Ovary (tissue), 3 donors: Measurements from ENCODE around the gene ADO.

ENCODE experiments used
- EP300 ChIP-seq: sonication (generic); formaldehyde crosslinking; IDR thresholded peaks from one replicate; pipeline ENCODE4 v1.6.1; 2017; ENCODE audit warnings: antibody characterized with exemption
- TF ChIP-seq, protein P1 (sequence below), 3 donors: fragments of 450-650 bp in 2 of 3; fragments of 200-600 bp in 1 of 3; IDR thresholded peaks; one replicate each; pipeline versions ENCODE4 v1.5.1 to v1.8.0; 2016 to 2022; ENCODE audit warnings: antibody characterized with exemption in 3 of 3, mild to moderate bottlenecking in 1 of 3
- donor health status: DM: no; HTN: no; CAD: no.

DNA sequence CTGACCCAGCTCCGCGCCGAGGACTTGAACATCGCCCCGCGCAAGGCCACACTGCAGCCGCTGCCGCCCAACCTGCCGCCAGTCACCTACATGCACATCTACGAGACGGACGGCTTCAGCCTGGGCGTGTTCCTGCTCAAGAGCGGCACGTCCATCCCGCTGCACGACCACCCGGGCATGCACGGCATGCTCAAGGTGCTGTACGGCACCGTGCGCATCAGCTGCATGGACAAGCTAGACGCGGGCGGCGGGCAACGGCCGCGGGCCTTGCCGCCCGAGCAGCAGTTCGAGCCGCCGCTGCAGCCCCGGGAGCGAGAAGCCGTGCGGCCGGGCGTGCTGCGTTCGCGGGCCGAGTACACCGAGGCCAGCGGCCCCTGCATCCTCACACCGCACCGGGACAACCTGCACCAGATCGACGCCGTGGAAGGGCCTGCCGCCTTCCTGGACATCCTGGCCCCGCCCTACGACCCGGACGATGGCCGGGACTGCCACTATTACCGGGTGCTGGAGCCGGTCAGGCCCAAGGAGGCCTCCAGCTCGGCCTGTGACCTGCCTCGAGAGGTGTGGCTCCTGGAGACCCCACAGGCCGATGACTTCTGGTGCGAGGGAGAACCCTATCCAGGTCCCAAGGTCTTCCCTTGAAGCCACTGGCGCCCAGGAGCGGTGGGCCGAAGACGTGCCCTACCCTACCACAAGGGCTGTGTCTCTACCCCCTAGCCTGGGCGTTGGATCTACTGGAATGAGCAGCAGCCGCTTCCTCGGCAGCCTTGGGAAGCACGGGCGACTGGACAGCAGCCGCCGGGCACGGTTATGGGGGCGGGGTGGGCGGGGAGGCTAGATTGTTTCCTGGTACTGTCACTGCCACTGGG lies 945 bp downstream of the ADO start:
- TF ChIP-seq, protein P1, sequence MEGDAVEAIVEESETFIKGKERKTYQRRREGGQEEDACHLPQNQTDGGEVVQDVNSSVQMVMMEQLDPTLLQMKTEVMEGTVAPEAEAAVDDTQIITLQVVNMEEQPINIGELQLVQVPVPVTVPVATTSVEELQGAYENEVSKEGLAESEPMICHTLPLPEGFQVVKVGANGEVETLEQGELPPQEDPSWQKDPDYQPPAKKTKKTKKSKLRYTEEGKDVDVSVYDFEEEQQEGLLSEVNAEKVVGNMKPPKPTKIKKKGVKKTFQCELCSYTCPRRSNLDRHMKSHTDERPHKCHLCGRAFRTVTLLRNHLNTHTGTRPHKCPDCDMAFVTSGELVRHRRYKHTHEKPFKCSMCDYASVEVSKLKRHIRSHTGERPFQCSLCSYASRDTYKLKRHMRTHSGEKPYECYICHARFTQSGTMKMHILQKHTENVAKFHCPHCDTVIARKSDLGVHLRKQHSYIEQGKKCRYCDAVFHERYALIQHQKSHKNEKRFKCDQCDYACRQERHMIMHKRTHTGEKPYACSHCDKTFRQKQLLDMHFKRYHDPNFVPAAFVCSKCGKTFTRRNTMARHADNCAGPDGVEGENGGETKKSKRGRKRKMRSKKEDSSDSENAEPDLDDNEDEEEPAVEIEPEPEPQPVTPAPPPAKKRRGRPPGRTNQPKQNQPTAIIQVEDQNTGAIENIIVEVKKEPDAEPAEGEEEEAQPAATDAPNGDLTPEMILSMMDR (IDR thresholded peaks at IDR 0.05) = no peak
- no peak for TF ChIP-seq EP300
